Gastroesophageal sphincter (tissue), 4 donors: ENCODE results near the gene DEAF1. TPM values are rescaled to one million over a fixed set of nuclear protein-coding genes. Genes with fewer than 3 reads are reported as not detected.
A peak's percentile ranks its signal among the peaks of the same experiment; 100 is the strongest.

ENCODE experiments used
- ATAC-seq: fragments of 150-250 bp; one replicate; pipeline ENCODE4 v1.9.1; 2016; ENCODE audit warnings: mild to moderate bottlenecking, moderate library complexity
- H3K27ac ChIP-seq, 4 donors: fragments of 200-600 bp; sonication (generic) in 3 of 4; 1 replicate in 3 of 4; 2 replicates in 1 of 4; pipeline ENCODE4 v1.5.1; 2016 to 2019
- H3K27me3 ChIP-seq: fragments of 200-600 bp; sonication (generic); one replicate; pipeline ENCODE4 v1.5.1; 2019
- H3K36me3 ChIP-seq, 2 donors: fragments of 200-600 bp; sonication (generic); one replicate each; pipeline ENCODE4 v1.5.1; 2019; ENCODE audit warnings: control low read depth in 1 of 2
- H3K4me1 ChIP-seq, 3 donors: fragments of 200-600 bp; sonication (generic); 1 replicate in 2 of 3; 2 replicates in 1 of 3; pipeline ENCODE4 v1.5.1; 2016 to 2019; ENCODE audit warnings: control low read depth in 2 of 3
- H3K4me3 ChIP-seq, 2 donors: fragments of 200-600 bp; sonication (generic); one replicate each; pipeline ENCODE4 v1.5.1; 2019; ENCODE audit warnings: mild to moderate bottlenecking in 1 of 2, moderate library complexity in 1 of 2
- H3K9me3 ChIP-seq, 3 donors: fragments of 200-600 bp; sonication (generic); one replicate each; pipeline ENCODE4 v1.5.1; 2017 to 2019; ENCODE audit warnings: control low read depth in 2 of 3
- CTCF ChIP-seq, 4 experiments: fragments of 200-600 bp in 2 of 4; fragments of 450-650 bp in 2 of 4; sonication (generic) in 1 of 4; IDR thresholded peaks; one replicate each; pipeline ENCODE4 v1.5.1; 2017 to 2019; ENCODE audit warnings: antibody characterized with exemption in 4 of 4, mild to moderate bottlenecking in 2 of 4, moderate library complexity in 2 of 4
- EP300 ChIP-seq: sonication (generic); formaldehyde crosslinking; IDR thresholded peaks from one replicate; pipeline ENCODE4 v1.6.1; 2017; ENCODE audit warnings: antibody characterized with exemption, mild to moderate bottlenecking
- POLR2A ChIP-seq, 2 donors: fragments of 450-650 bp; IDR thresholded peaks; one replicate each; pipeline ENCODE4 v1.6.1; 2017; ENCODE audit warnings: antibody characterized with exemption in 2 of 2, mild to moderate bottlenecking in 2 of 2, moderate library complexity in 1 of 2
- POLR2AphosphoS5 ChIP-seq: sonication (generic); formaldehyde crosslinking; IDR thresholded peaks from one replicate; pipeline ENCODE4 v1.6.1; 2017; ENCODE audit warnings: antibody characterized with exemption
- WGBS, 2 donors: methylation state at CpG; one replicate each; pipeline ENCODE4 v1.1.5; 2018; ENCODE audit warnings: low coverage in 1 of 2; 5-methylcytosine and 5-hydroxymethylcytosine counted together
- total RNA-seq, 4 donors: library from RNA; depleted of rRNA; stranded (reverse); fragments of >200 nt; gene quantifications; one replicate each; pipeline ENCODE4 v1.1.0, GENCODE V29; 2016

DEAF1 gene
- total RNA-seq, 4 donors from 2014 or later: 19.9 to 45.0 (median 35.0) TPM

- WGBS, 2 donors: 60 to 80% methylated on average over 1 to 8 of the region's 26 CpGs
- peaks cover 0 to 72% (median 33%) of the 10 kb centered on the region in 3 donors for H3K4me1 ChIP-seq
- peak overlapping the region in 3 of 4 donors; percentile 31 to 46 (median 39) for H3K27ac ChIP-seq
- peaks cover 23% of the 10 kb centered on the region for H3K27me3 ChIP-seq
- no peak for TF ChIP-seq CTCF (IDR thresholded peaks at IDR 0.05)
- no peak for TF ChIP-seq EP300
- no peak for TF ChIP-seq POLR2A (IDR thresholded peaks at IDR 0.05)
- no peak for TF ChIP-seq POLR2AphosphoS5
- peaks cover 0 to 58% of the 10 kb centered on the region in 2 donors for H3K36me3 ChIP-seq
- no peak for ATAC-seq
- no peak overlapping the region for H3K4me3 ChIP-seq
- H3K9me3 ChIP-seq: no peaks in the 10 kb centered on the region
These were observed 7.7 kb upstream of the DEAF1 start for GRCh38 chr11:702462-703461.

- H3K9me3 ChIP-seq: no peaks in the 10 kb centered on the region
- H3K4me1 ChIP-seq: peaks cover 0 to 72% (median 31%) of the 10 kb centered on the region in 3 donors
- no peak for ATAC-seq
- H3K4me3 ChIP-seq: no peak overlapping the region
- WGBS, 2 donors: 80 to 98% methylated on average over 2 to 7 of the region's 22 CpGs
- TF ChIP-seq POLR2AphosphoS5: no peak
- no peak for TF ChIP-seq CTCF (IDR thresholded peaks at IDR 0.05)
- no peak for TF ChIP-seq POLR2A (IDR thresholded peaks at IDR 0.05)
- no peak for TF ChIP-seq EP300
- peaks cover 0 to 58% of the 10 kb centered on the region in 2 donors for H3K36me3 ChIP-seq
- H3K27me3 ChIP-seq: peaks cover 15% of the 10 kb centered on the region
- H3K27ac ChIP-seq: peak overlapping the region in 1 of 4 donors; percentile 39
These were observed 6.9 kb upstream of the DEAF1 start for GRCh38 chr11:701741-702461.

GRCh38 chr11:699753-700152 is 4.7 kb upstream of the DEAF1 start:
- Histone ChIP-seq H3K36me3 (peaks cover 0 to 57% of the 10 kb centered on the region in 2 donors), H3K27ac (peak overlapping the region in 2 of 4 donors; percentile 43 to 99), H3K27me3 (no peaks in the 10 kb centered on the region), H3K4me3 (no peak overlapping the region), H3K4me1 (peaks cover 0 to 60% (median 20%) of the 10 kb centered on the region in 3 donors), H3K9me3 (no peaks in the 10 kb centered on the region)
- 80% methylated on average over 1 of the region's 1 CpG for WGBS, 2 donors
- TF ChIP-seq POLR2AphosphoS5: no peak
- no peak for TF ChIP-seq CTCF (IDR thresholded peaks at IDR 0.05)
- TF ChIP-seq POLR2A (IDR thresholded peaks at IDR 0.05): no peak
- TF ChIP-seq EP300: no peak
- no peak for ATAC-seq

GRCh38 chr11:699116-699508 is 4.1 kb upstream of the DEAF1 start:
- no peak overlapping the region for H3K4me3 ChIP-seq
- H3K4me1 ChIP-seq: peaks cover 0 to 60% (median 24%) of the 10 kb centered on the region in 3 donors
- no peaks in the 10 kb centered on the region for H3K27me3 ChIP-seq
- peak overlapping the region in 3 of 4 donors; percentile 98 to 99 (median 99) for H3K27ac ChIP-seq
- no peaks in the 10 kb centered on the region for H3K9me3 ChIP-seq
- ATAC-seq: no peak
- H3K36me3 ChIP-seq: peaks cover 0 to 51% of the 10 kb centered on the region in 2 donors
- WGBS, 2 donors: 83 to 100% methylated on average over 1 to 3 of the region's 7 CpGs
- no peak for TF ChIP-seq EP300
- TF ChIP-seq POLR2AphosphoS5: no peak
- TF ChIP-seq CTCF (IDR thresholded peaks at IDR 0.05): no peak
- TF ChIP-seq POLR2A (IDR thresholded peaks at IDR 0.05): no peak
